Inflammatory macrophage treated with lipopolysaccharide for 1 hour (primary cell): Measurements from ENCODE around the gene PIP4K2A.
A peak's percentile ranks its signal among the peaks of the same experiment; 100 is the strongest.
"Not testable (repeated sequence)": the region's sequence is repeated elsewhere in the genome, so short reads cannot be mapped to it uniquely, and the experiment has no call there.

Source experiments
- DNase-seq, 2 donors: peaks; one replicate each; pipeline ENCODE4 v3.0.0-alpha.2; 2020 to 2022

PIP4K2A gene

DNA sequence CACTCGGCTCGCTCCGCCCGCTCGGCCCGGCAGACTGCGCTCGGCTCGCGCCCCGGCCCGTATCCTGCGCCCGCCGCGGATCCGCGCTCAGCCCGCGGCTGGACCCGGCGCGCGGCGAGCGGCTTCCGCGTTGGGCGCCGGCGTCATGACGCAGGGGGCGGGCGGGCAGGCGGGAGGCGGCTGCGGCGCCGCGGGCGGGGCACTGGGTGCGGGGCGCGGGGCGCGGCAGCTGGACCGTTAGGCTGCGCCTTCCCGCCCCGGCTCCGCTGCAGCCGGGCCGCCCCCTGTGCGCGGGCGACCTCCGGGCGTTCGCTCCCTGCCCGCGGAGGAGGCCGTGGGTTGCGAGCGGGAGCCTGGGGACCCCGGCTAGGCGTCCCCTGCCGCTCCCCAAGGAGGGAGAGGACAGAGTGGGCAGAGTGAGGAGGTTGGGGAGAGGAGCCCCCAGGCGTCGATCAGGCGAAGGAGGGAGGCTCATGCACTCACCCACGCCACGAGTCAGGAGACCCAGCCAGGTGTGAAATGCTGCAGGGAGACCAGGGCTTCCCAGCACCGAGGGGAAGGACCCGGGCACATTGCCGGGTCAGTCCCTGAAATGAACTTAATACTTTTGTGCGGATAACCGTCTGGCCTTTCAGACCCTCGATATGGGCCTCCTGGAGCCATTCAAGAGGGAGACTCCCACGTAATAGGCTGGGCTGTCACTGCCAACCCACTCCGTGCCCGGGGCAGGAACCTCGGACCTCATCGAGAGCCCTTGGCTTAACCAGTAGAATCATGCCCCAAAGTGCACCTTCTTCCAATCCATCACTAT is at the start of gene PIP4K2A:
PIP4K2A (minus strand) TSS at position 100 of the 811 bp plus-strand sequence. CDS start 252 bp downstream, outside the sequence.
- DNase-seq = peak; percentile 68 to 79

DNA sequence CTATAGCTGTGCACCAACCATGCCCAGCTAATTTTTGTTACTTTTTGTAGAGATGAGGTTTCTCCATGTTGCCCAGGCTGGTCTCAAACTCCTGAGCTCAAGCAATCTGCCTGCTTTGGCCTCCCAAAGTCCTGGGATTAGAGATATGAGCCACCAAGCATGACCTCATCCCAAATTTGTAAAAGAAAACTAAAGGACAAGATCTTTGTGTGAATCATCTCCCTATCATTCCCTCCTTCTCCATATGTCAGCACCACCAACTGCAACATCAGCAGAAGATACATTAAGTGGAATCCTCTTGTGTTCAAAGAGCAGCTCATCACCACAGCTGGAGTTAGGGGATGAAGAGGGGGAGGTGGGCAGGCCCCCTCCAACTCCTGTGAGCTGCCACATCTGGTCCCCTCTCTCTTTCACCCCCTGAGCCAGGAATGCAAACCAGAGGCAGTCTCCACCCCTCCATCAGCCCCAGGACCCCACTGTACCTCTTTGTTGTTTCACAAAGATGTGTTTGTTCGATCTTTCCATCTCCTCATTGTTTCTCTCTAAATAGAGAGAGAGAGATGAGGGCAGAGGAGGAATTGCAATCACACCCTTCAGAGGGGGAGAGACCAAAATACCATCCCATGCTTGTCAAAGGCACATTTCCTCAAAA is 47.3 kb upstream of the PIP4K2A start:
- DNase-seq = no peak

DNA sequence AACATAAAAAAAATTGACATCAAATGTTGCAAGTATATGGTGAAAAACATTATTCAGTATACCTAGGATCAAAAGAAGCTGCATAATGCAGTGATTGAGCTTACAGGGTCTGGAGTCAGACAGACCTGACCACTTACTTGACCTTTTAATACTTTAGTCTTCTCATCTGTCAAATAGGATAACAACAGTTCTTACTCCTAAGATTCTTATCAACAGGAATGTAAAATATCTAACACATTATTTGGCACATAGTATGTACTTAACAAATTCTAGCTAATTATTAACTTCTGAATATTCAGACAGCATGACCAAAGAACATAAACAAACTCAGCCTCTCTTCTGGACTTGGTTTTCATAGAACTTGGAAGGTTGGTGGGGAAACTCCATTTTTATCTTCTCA is 45.6 kb upstream of the PIP4K2A start:
- DNase-seq = no peak

DNA sequence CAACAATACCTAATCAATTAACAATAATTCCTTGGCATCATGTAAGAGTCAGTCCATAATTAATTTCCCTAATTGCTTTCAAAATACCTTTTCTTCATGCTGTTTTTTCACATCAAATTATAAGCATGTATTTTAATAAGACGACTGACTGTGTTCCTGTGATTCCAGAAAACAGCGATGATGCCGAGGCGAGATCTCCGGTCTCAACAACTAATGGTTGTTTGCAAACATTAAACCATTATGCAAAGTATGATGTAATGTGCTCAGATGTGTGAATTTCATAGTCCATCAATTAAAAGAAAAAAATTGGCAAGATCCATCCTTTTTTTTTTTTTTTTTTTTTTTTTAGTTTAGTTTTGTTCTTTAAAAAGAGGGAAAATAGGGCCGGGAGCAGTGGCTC is 44.5 kb upstream of the PIP4K2A start:
- DNase-seq = no peak

DNA sequence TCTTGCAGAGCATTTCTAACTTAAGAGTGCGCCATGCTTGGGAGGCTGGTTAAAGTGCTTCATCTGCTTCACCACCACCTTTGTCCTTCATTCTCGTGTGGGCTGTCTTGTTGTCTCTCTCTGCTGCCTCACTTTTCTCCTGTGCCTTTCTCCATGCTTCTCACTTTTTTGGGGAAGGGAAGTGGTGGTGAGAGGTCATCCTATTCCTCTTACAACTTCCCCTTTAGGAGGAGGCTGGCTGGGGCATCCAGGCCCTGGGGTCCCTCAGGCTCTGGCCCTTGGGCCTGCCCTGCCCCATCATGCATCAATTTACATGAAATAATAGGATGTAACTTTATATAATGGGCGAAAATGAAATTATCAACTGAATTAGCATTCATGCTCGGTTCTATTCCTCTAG is 39.9 kb upstream of the PIP4K2A start:
- peak in 1 of 2 donors; percentile 19 for DNase-seq

DNA sequence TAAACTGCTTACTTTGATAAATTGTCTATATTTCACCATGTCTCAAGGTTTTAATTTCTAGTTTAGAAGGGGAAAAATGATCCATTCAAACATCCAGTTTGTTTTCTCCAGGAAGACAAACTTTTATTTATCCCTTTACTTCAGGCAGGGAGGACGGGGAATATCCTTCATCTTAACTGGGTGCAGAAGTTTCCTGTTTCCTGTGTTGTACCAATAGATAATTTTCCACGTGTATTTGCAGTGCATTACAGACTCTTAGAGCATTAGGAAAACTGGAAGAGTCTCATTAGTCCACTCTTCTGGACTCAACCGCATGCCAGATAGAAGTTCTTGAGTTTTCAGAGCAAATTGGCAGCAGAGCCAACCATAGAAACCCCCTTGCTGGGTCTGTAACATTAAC is 39.4 kb upstream of the PIP4K2A start:
- DNase-seq = no peak

DNA sequence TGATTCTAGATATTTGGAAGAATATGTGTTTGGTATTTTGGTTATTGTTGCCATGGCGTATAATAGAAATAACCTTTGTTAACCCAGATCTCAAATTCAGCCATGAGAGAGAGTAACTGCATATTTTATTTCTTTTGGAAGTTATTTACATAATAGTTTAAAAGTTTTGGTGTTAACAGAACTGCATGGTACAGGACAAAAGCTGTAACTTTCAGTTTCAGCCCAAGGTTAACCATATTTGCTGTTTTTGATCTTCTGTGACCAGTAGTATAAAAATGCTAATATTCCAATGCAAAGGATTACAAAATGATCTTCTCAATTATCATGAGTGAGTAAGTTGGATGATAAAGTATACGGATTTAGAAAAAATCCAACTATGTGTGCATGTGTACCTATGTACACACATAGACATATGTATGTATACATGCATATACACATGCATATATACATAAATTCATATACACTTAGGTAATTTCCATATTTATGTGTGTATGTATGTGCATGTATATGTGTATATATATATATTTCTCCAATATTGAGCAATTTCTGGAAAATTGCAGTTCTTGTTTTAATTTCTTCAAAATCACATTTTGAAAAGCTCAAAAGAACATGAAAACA is 38.0 kb upstream of the PIP4K2A start:
- peak; percentile 21 to 23 for DNase-seq

DNA sequence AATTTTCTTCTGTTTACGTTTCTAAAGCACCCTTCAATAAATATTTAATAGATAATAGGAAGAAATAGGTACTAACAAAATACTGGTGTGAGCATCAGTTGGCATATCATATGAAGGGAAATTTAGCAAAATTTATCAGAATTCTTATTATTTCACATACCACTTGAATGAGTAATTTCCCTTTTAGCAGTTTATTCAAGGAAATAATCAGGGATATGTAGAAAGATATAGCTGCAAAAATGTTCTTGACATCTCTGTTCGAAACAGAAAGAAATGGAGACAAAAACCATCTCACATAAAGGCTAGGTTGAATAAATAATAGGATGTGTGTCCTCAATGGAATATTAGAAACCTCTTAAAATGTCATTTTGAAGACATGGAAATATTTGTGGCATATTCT is 35.8 kb upstream of the PIP4K2A start:
- no peak for DNase-seq

DNA sequence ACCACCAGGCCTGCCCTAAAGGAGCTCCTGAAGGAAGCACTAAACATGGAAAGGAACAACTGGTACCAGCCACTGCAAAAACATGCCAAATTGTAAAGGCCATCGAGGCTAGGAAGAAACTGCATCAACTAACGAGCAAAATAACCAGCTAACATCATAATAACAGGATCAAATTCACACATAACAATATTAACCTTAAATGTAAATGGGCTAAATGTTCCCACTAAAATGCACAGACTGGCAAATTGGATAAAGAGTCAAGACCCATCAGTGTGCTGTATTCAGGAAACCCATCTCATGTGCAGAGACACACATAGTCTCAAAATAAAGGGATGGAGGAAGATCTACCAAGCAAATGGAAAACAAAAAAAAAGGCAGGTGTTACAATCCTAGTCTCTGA is 30.5 kb upstream of the PIP4K2A start:
- not testable (repeated sequence) for DNase-seq

DNA sequence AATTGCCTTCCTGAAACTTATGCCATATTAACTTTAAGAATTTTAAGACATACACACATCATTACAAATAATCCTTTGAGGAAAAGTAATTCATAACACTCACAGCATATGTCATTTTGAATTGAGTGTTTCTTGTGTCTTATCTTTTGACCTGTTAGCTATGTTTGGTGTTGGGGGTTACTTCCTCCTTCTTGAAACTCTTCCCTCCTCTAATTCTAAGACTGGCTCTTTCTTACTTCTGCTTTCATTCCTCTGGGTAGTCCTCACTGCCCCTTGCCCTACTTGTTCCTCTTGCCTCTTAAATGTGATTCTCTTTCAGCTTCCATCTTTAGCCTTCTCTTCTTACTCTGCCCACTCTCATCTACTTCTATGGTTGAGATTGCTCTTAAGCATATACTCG is 28.3 kb upstream of the PIP4K2A start:
- peak; percentile 54 to 62 for DNase-seq

DNA sequence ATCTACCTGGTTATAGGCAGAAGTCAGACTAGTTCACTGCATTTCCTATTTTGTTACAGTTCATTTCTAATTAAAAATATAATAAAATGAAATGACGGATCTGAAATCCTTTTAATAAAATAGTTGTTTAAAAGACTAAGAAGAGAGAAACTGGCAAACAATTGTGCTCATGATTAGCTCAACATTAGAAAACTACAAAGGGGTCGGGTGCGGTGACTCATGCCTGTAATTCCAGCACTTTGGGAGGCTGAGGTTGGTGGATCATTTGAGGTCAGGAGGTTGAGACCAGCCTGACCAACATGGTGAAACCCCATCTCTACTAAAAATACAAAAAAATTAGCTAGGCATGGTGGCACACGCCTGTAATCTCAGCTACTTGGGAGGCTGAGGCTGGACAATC is 27.3 kb upstream of the PIP4K2A start:
- not testable (repeated sequence) for DNase-seq

DNA sequence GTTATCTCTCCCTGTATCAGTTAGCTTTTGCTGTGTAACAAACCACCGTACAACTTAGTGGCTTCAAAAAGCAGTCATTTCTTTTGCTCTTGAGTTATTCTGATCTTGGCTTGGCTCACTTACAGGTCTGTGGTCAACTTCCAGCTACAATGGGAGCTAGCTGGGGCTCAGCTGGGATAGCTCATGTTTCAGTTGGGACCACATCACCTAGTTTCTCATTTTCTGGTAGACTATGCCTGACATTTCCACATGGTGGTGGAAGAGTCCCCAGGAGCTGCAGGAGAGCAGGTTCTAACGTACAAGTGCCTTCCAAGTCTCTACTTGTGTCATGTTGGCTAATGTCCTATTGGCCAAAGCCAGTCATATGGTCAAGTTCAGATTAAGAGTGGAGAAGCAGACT is 25.8 kb upstream of the PIP4K2A start:
- DNase-seq = no peak

DNA sequence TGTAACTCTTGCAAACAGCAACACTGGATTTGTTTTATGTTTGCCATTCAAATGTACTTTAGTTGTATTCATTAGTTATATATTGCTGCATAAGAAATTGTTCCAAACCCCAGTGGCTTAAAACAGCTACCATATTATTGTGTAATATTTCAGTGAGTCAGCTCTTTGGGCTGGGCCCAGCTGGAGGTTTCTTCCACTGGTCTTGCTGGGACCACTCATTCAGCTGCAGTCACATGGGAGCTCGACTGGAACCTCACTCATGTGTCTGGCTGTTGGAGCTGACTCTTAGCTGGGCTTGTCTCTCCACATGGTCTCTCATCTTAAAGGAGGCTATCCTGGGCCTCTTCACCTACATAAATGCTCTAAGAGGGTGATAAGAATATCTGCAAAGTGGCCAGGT is 23.2 kb upstream of the PIP4K2A start:
- peak; percentile 55 to 57 for DNase-seq

DNA sequence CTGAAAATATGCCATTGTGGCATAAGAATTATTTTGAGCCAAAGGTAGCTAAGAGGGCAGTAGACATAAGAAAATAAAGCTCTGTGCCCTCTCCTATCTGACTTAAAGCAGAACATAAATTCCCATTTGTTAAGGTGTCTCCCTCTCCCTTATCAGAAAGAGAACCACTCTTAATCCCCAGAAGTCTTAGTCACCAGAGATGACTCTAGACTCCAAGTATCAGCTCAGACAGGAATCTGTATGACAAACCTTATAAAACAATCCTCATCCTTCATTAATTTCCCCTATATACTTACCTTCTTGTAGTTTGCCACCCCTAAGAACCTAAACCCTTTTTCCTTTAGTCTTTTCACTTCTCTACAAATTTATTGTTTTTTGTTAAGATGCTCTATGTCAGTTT is 21.8 kb upstream of the PIP4K2A start:
- DNase-seq = no peak

DNA sequence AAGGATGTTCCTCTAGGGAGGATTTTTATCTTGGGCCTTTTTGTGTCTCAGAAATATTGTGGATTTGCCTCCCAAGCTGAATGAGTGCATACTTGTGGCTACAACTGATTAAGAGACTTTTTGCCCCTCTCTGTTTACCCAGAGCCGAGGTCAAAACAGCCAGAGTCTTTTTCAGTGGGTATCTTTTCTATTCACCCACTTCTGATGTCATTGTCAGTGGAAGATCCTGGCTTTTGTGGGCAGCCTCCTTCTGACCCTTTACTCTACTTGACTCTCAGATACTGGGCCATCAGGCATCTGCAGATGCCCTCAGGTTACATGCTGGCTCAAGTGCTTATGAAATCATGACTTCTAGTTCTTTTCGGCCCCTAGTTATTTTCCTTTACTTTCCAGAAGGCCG is 19.6 kb upstream of the PIP4K2A start:
- no peak for DNase-seq

DNA sequence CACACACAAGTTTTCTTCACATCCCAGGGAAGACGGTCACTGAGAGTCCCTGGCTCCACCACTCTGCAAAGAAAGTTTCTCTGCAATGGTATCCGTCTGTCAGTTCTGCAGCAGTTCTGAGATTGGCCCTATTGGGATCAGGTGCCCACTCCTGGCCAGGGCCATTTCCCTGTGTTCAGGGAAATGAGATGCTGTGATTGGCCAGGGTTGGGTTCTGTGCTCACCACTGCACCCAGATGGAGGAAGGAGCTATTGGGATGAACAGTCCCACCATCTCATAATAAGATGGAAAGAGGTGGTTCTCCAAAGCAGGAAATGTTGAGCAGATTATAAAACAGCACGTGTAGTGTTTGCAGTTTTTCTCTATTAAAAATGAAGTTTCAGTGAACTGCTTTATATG is 13.3 kb upstream of the PIP4K2A start:
- no peak for DNase-seq

DNA sequence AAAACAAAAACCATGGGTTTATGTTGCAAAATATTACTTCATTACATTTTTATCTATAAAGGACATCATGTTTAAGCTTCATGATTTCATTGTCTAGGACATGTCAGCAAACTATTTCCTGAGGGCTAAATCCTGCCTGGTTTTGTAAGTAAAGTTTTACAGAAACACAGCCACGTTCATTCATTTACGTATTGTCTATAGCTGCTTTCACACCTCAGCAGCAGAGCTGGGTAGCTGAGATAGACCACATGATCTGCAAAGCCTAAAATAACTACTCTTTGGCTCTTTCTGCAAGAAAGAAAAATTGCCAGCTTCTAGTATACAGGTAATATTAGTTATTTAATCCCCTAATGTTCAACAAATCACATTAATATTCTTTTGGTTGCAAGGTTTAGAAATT is 12.7 kb upstream of the PIP4K2A start:
- DNase-seq = no peak

DNA sequence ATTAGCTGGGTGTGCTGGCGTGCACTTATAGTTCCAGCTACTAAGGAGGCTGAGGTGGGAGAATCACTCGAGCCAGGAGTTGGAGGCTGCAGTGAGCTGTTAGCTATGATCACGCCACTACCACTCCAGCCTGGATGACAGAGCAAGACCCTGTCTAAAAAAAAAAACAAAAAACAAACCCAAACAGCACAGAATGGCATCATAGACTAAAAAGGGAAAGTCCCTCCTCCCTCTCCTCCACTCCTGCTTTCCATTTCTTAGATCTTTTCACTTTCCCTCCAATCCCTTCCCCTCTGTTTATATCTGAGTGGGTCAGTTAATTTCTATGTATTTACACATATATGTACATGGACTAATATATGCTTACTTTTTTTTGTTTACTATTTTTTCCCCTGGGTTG is 10.4 kb upstream of the PIP4K2A start:
- DNase-seq = peak; percentile 18 to 26

DNA sequence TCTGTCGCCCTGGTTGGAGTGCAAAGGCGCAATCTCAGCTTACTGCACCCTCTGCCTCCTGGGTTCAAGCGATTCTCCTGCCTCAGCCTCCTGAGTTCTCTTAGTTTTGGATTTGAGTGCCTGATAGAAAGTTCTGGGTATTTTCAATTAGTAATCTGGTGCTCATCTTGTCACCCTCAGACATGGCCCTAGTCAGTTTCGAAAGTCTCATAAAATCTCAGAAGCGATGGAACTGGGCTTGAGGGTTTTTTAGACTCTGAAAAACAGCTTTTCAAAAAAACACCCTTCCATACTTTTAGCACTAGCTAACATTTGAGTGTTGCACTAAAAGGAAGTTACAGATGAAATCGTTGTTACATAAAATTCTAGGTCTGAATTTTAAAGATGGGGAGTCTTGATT is 9.4 kb upstream of the PIP4K2A start:
- DNase-seq = no peak

DNA sequence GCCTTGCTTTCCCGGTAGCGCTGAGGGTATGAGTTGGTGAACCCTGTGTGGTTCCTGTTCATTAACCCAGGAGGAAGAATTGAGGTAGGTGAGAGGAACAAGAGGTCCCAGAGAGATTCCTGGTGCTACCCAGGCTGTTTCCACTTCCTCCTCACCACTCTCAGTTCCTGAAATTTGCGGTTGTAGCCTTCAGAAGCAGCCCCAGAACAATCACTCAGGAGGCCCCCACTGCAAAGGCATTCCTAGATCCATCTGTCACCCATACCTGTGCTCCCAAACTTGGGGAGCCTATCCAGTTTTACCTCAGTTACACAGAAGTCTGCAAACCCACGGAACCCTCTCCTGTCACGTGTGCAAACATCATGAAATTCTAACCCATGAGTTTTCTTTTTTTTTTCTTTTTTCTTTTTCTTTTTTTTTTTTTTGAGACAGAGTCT is 9.0 kb upstream of the PIP4K2A start:
- DNase-seq = peak; percentile 65 to 72

DNA sequence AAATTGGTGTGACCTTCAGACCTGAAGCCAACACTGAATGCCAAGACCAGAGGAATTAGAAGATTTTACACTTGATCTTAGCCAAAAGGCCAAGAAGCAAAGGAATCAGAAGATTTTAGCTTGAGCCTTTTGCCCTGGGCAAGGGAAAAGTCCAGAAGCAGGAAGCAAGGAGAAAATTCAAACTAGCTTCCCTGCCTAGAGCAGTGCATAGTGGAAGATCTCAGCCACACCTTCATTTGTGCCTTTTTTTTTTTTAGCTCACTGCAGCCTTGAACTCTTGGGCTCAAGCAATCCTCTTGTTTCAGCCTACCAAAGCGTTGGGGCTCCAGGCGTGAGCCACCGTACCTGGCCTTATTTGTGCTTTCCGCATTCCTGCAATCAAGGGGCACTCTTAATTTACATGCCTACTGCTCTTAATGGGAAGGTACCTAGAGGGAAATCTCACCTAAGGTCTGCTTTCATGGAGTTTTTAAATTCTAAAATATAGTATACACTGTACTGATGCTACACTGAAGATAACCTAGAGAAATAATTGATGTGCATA is 8.3 kb upstream of the PIP4K2A start:
- DNase-seq = no peak

DNA sequence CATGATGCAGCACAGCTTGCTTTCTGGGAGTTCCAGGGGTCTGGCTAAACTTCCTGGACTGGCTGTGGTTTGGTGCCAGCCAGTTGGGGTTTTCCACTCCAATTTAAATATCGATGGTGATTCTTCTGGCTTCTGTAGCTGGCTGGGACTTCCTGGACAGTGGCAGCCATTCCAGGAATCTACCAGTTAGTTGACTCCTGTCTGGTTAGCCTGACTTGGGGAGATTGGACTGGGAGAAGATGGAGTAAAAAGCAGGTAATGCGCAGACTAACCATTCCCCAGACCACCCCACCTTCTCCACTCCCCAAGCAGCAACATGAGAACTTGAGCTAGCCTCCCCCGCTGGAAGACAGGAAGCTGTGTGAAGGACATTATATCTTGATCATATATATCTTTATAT is 6.3 kb upstream of the PIP4K2A start:
- no peak for DNase-seq

DNA sequence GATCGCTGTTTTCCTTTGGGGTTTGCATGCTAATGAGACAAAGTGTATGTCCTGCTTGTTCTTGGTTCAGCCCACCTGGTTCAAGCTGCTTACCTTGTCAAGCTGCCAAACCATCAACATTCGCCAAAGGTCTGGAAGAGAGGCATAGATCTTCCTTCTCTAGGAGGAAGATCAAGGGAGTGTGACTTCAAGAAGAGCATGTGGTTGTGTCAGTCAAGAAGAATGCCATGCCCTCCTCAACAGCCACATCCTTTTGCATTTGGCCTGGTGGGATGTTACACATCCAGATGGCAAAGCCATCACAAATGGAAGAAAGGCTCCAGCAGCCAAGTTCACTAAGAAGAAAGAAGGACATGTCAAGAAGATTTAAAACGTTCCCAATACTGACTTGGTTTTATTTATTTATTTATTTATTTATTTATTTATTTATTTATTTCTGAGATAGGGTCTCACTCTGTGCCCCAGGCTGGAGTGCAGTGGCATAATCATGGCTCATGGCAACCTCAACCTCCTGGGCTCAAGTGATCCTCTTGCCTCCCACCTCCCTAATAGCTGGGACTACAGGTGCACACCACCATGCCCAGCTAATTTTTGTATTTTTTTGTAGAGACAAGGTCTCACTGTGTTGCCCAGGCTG is 5.1 kb upstream of the PIP4K2A start:
- DNase-seq = no peak
